Right renal pelvis (tissue), 4 donors: ENCODE results near the gene SYNJ2. TPM values are rescaled to one million over a fixed set of nuclear protein-coding genes. Genes with fewer than 3 reads are reported as not detected.

ENCODE experiments used
- DNase-seq, 4 donors: peaks; one replicate each; pipeline ENCODE4 v3.0.0-alpha.2; 2013; ENCODE audit warnings: low read depth in 4 of 4, low spot score in 3 of 4, missing footprints in 1 of 4
- polyA plus RNA-seq, 4 donors: library from polyadenylated mRNA; unstranded; fragments of 120-200 nt; gene quantifications; one replicate each; pipeline ENCODE4 v1.2.1, GENCODE V29; 2013; ENCODE audit not compliant: insufficient read length in 4 of 4

SYNJ2 gene
- polyA plus RNA-seq, 4 donors = 10.2 to 13.0 (median 10.6) TPM

- no peak for DNase-seq
Measured at GRCh38 chr6:158010591-158011477, 29.2 kb downstream of the SYNJ2 start.

- no peak for DNase-seq
Measured at GRCh38 chr6:158011478-158011920, 29.8 kb downstream of the SYNJ2 start.

GRCh38 chr6:158011980-158012566, 30.4 kb downstream of the SYNJ2 start:
- no peak for DNase-seq

GRCh38 chr6:158013904-158014504, 32.3 kb downstream of the SYNJ2 start:
- DNase-seq = no peak

- no peak for DNase-seq
Measured at GRCh38 chr6:158014505-158015187, 33.0 kb downstream of the SYNJ2 start.

GRCh38 chr6:158015188-158015506, 33.5 kb downstream of the SYNJ2 start:
- DNase-seq = no peak

GRCh38 chr6:158016571-158017383, 35.1 kb downstream of the SYNJ2 start:
- DNase-seq = no peak

- DNase-seq = no peak
Measured at GRCh38 chr6:158017621-158018040, 36.0 kb downstream of the SYNJ2 start.

GRCh38 chr6:158018041-158018771, 36.5 kb downstream of the SYNJ2 start:
- DNase-seq = no peak

- no peak for DNase-seq
Measured at GRCh38 chr6:158018851-158019361, 37.2 kb downstream of the SYNJ2 start.

- DNase-seq = no peak
Measured at GRCh38 chr6:158019416-158019815, 37.8 kb downstream of the SYNJ2 start.

- no peak for DNase-seq
Measured at GRCh38 chr6:158020272-158020711, 38.6 kb downstream of the SYNJ2 start.

GRCh38 chr6:158020811-158021210, 39.1 kb downstream of the SYNJ2 start:
- no peak for DNase-seq

GRCh38 chr6:158021376-158021775, 39.7 kb downstream of the SYNJ2 start:
- no peak for DNase-seq

GRCh38 chr6:158021814-158022748, 40.4 kb downstream of the SYNJ2 start:
- no peak for DNase-seq

GRCh38 chr6:158022749-158023596, 41.3 kb downstream of the SYNJ2 start:
- no peak for DNase-seq

GRCh38 chr6:158023597-158023939, 41.9 kb downstream of the SYNJ2 start:
- no peak for DNase-seq
